ENCODE results near the gene EIPR1. TPM values are rescaled to one million over a fixed set of nuclear protein-coding genes. Genes with fewer than 3 reads are reported as not detected.

Gene EIPR1
- total and polyA plus RNA-seq, 2 experiments from 2014 or later: 17.4 to 46.3 TPM

DNA sequence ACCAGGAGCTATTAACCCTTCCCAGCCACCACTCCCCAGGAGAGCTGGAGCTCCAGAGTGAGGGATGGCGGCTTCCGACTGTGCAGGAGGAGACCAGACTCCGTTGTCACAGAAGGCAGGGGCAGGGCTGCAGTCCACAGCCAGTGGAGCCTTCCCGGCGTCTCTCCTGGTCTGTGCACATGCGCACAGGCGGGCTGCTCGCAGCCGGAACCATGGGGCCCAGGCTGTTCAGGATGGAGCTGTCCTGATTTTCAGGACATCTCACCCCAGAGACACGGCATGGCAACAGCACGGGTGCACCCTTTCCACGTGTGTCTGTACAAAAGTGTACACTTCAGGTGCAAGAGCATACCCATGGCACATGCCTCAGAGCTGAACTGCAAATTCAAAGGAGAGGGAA lies 28.9 kb downstream of the EIPR1 start (continued):
- TF ChIP-seq ZNF114 (CRISPR knock-in tag; IDR thresholded peaks at IDR 0.05) (no peak), CREB1 (CRISPR knock-in tag; IDR thresholded peaks at IDR 0.05; ENCODE audit: low read depth) (no peak), NANOG (IDR thresholded peaks at IDR 0.05; ENCODE audit: borderline replicate concordance) (no peak)
- TF ChIP-seq, protein P1, sequence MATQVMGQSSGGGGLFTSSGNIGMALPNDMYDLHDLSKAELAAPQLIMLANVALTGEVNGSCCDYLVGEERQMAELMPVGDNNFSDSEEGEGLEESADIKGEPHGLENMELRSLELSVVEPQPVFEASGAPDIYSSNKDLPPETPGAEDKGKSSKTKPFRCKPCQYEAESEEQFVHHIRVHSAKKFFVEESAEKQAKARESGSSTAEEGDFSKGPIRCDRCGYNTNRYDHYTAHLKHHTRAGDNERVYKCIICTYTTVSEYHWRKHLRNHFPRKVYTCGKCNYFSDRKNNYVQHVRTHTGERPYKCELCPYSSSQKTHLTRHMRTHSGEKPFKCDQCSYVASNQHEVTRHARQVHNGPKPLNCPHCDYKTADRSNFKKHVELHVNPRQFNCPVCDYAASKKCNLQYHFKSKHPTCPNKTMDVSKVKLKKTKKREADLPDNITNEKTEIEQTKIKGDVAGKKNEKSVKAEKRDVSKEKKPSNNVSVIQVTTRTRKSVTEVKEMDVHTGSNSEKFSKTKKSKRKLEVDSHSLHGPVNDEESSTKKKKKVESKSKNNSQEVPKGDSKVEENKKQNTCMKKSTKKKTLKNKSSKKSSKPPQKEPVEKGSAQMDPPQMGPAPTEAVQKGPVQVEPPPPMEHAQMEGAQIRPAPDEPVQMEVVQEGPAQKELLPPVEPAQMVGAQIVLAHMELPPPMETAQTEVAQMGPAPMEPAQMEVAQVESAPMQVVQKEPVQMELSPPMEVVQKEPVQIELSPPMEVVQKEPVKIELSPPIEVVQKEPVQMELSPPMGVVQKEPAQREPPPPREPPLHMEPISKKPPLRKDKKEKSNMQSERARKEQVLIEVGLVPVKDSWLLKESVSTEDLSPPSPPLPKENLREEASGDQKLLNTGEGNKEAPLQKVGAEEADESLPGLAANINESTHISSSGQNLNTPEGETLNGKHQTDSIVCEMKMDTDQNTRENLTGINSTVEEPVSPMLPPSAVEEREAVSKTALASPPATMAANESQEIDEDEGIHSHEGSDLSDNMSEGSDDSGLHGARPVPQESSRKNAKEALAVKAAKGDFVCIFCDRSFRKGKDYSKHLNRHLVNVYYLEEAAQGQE (IDR thresholded peaks at IDR 0.05; ENCODE audit: unreplicated experiment): no peak

DNA sequence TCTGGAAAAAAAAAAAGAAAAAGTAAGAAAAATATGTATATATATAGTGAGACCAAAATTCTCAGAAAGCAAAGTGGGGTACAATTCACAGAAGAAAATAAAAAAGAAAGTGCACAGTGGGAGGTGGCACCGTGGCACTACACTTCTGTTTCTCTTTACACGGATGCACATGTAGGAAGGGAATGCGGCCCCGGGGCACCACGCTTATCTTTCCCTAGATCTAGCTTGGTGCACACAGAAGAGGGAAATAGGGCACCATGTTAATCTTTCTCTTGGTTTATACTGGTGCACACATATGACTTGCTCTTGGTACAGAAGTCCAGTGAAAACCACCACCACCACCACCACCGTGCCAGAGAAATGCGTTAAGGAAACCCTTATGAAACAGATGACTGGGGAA lies 32.0 kb downstream of the EIPR1 start:
- peaks cover 10% of the 10 kb centered on the region for H3K4me1 Mint-ChIP-seq
- Histone ChIP-seq H3K79me2 (replicated peaks; ENCODE audit: insufficient read depth) (no peaks in the 10 kb centered on the region), H3K27me3 (ENCODE audit: insufficient read depth) (no peaks in the 10 kb centered on the region), H2AFZ (no peak overlapping the region), H4K20me1 (replicated peaks; ENCODE audit: insufficient read depth) (no peaks in the 10 kb centered on the region), H3K9me2 (ENCODE audit: insufficient read depth) (no peaks in the 10 kb centered on the region), H3K4me2 (no peak overlapping the region), H3F3A (replicated peaks; ENCODE audit: low read depth) (no peaks in the 10 kb centered on the region), H3K4me3 (no peak overlapping the region), H3K36me3 (ENCODE audit: insufficient read depth) (no peaks in the 10 kb centered on the region), H3K4me1 (ENCODE audit: insufficient read depth) (no peaks in the 10 kb centered on the region), H3K27ac (ENCODE audit: low read depth) (no peak overlapping the region)
- DNase-seq (ENCODE audit: low spot score): no peak
- ATAC-seq: no peak
- H3K27me3 Mint-ChIP-seq (ENCODE audit: insufficient read depth, low read depth, poor library complexity): peaks cover 9% of the 10 kb centered on the region
- peaks cover 25% of the 10 kb centered on the region for H3K36me3 Mint-ChIP-seq (ENCODE audit: low read depth)
- no peak overlapping the region for H3K4me3 Mint-ChIP-seq
- no peak overlapping the region for H3K27ac Mint-ChIP-seq
- H3K9me3 Mint-ChIP-seq: no peaks in the 10 kb centered on the region; the same call in 2 of the 3 replicates
- TF ChIP-seq POLR2AphosphoS5 (IDR thresholded peaks at IDR 0.05; ENCODE audit: low read depth): no peak
- TF ChIP-seq ZNF114 (CRISPR knock-in tag; IDR thresholded peaks at IDR 0.05): no peak
- TF ChIP-seq ZNF331 (CRISPR knock-in tag; IDR thresholded peaks at IDR 0.05; ENCODE audit: low read depth): no peak
- TF ChIP-seq, protein P2, sequence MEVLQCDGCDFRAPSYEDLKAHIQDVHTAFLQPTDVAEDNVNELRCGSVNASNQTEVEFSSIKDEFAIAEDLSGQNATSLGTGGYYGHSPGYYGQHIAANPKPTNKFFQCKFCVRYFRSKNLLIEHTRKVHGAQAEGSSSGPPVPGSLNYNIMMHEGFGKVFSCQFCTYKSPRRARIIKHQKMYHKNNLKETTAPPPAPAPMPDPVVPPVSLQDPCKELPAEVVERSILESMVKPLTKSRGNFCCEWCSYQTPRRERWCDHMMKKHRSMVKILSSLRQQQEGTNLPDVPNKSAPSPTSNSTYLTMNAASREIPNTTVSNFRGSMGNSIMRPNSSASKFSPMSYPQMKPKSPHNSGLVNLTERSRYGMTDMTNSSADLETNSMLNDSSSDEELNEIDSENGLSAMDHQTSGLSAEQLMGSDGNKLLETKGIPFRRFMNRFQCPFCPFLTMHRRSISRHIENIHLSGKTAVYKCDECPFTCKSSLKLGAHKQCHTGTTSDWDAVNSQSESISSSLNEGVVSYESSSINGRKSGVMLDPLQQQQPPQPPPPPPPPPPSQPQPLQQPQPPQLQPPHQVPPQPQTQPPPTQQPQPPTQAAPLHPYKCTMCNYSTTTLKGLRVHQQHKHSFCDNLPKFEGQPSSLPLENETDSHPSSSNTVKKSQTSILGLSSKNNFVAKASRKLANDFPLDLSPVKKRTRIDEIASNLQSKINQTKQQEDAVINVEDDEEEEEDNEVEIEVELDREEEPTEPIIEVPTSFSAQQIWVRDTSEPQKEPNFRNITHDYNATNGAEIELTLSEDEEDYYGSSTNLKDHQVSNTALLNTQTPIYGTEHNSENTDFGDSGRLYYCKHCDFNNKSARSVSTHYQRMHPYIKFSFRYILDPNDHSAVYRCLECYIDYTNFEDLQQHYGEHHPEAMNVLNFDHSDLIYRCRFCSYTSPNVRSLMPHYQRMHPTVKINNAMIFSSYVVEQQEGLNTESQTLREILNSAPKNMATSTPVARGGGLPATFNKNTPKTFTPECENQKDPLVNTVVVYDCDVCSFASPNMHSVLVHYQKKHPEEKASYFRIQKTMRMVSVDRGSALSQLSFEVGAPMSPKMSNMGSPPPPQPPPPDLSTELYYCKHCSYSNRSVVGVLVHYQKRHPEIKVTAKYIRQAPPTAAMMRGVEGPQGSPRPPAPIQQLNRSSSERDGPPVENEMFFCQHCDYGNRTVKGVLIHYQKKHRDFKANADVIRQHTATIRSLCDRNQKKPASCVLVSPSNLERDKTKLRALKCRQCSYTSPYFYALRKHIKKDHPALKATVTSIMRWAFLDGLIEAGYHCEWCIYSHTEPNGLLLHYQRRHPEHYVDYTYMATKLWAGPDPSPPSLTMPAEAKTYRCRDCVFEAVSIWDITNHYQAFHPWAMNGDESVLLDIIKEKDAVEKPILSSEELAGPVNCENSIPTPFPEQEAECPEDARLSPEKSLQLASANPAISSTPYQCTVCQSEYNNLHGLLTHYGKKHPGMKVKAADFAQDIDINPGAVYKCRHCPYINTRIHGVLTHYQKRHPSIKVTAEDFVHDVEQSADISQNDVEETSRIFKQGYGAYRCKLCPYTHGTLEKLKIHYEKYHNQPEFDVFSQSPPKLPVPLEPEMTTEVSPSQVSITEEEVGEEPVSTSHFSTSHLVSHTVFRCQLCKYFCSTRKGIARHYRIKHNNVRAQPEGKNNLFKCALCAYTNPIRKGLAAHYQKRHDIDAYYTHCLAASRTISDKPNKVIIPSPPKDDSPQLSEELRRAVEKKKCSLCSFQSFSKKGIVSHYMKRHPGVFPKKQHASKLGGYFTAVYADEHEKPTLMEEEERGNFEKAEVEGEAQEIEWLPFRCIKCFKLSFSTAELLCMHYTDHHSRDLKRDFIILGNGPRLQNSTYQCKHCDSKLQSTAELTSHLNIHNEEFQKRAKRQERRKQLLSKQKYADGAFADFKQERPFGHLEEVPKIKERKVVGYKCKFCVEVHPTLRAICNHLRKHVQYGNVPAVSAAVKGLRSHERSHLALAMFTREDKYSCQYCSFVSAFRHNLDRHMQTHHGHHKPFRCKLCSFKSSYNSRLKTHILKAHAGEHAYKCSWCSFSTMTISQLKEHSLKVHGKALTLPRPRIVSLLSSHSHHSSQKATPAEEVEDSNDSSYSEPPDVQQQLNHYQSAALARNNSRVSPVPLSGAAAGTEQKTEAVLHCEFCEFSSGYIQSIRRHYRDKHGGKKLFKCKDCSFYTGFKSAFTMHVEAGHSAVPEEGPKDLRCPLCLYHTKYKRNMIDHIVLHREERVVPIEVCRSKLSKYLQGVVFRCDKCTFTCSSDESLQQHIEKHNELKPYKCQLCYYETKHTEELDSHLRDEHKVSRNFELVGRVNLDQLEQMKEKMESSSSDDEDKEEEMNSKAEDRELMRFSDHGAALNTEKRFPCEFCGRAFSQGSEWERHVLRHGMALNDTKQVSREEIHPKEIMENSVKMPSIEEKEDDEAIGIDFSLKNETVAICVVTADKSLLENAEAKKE (CRISPR knock-in tag; IDR thresholded peaks at IDR 0.05): no peak
- no peak for TF ChIP-seq JUNB (IDR thresholded peaks at IDR 0.05; ENCODE audit: unreplicated experiment)
- no peak for TF ChIP-seq NANOG (IDR thresholded peaks at IDR 0.05; ENCODE audit: borderline replicate concordance)
- no peak for TF ChIP-seq EZH2phosphoT487 (IDR thresholded peaks at IDR 0.05; ENCODE audit: unreplicated experiment)
- TF ChIP-seq, protein P1 (IDR thresholded peaks at IDR 0.05; ENCODE audit: unreplicated experiment): no peak
- no peak for TF ChIP-seq EZH2 (IDR thresholded peaks at IDR 0.05; ENCODE audit: low read depth, unreplicated experiment)
- no peak for TF ChIP-seq STAT1 (IDR thresholded peaks at IDR 0.05; ENCODE audit: unreplicated experiment)
- no peak for TF ChIP-seq CREB1 (CRISPR knock-in tag; IDR thresholded peaks at IDR 0.05; ENCODE audit: low read depth)
